GM23338 (cell line): ENCODE results near the gene FGF3. TPM values are rescaled to one million over a fixed set of nuclear protein-coding genes. Genes with fewer than 3 reads are reported as not detected.

Source experiments
- ATAC-seq: fragments of 200-7000 bp; cut with Tn5 transposase; 3 replicates; pipeline ENCODE4 v1.9.1; 2020
- DNase-seq: peaks from one replicate; pipeline ENCODE4 v3.0.0-alpha.2; 2015; ENCODE audit warnings: low spot score
- H2AFZ ChIP-seq: fragments of 200-600 bp; sonication (generic); 2 replicates; pipeline ENCODE4 v1.8.0; 2016; ENCODE audit warnings: antibody characterized with exemption, mild to moderate bottlenecking, moderate library complexity
- H3F3A ChIP-seq: fragments of 200-600 bp; sonication (generic); replicated peaks from 2 replicates; pipeline ENCODE4 v1.8.0; 2017; ENCODE audit warnings: antibody characterized with exemption, mixed run types, low read depth
- H3K27ac ChIP-seq: fragments of 200-600 bp; sonication (generic); 2 replicates; pipeline ENCODE4 v1.6.1; 2016; ENCODE audit warnings: low read depth
- H3K27me3 ChIP-seq: fragments of 200-600 bp; sonication (generic); 2 replicates; pipeline ENCODE4 v1.8.0; 2016; ENCODE audit warnings: mild to moderate bottlenecking, mixed run types, moderate library complexity; ENCODE audit not compliant: insufficient read depth
- H3K36me3 ChIP-seq: fragments of 200-600 bp; sonication (generic); 2 replicates; pipeline ENCODE4 v1.8.0; 2016; ENCODE audit warnings: mild to moderate bottlenecking; ENCODE audit not compliant: insufficient read depth
- H3K4me1 ChIP-seq: fragments of 200-600 bp; sonication (generic); 2 replicates; pipeline ENCODE4 v1.8.0; 2016; ENCODE audit warnings: mild to moderate bottlenecking, moderate library complexity; ENCODE audit not compliant: insufficient read depth
- H3K4me2 ChIP-seq: fragments of 200-600 bp; sonication (generic); 2 replicates; pipeline ENCODE4 v1.7.1; 2017; ENCODE audit warnings: mixed run types
- H3K4me3 ChIP-seq: fragments of 200-600 bp; sonication (generic); 2 replicates; pipeline ENCODE4 v1.6.1; 2016; ENCODE audit warnings: mixed run types
- H3K79me2 ChIP-seq: fragments of 200-600 bp; sonication (generic); replicated peaks from 2 replicates; pipeline ENCODE4 v1.8.0; 2017; ENCODE audit warnings: mild to moderate bottlenecking; ENCODE audit not compliant: insufficient read depth
- H3K9me2 ChIP-seq: fragments of 200-600 bp; sonication (generic); 2 replicates; pipeline ENCODE4 v1.8.0; 2017; ENCODE audit not compliant: insufficient read depth
- H4K20me1 ChIP-seq: fragments of 200-600 bp; sonication (generic); replicated peaks from 2 replicates; pipeline ENCODE4 v1.8.0; 2017; ENCODE audit warnings: mild to moderate bottlenecking; ENCODE audit not compliant: insufficient read depth
- H3K27ac Mint-ChIP-seq: 2 replicates; pipeline ENCODE4 v1.8.0; 2020; ENCODE audit warnings: inconsistent platforms, mild to moderate bottlenecking, moderate library complexity, mixed read lengths
- H3K27me3 Mint-ChIP-seq: 3 replicates; pipeline ENCODE4 v1.8.0; 2022; ENCODE audit warnings: low read depth, mild to moderate bottlenecking, moderate library complexity, mixed read lengths, inconsistent platforms; ENCODE audit not compliant: insufficient read depth, poor library complexity
- H3K36me3 Mint-ChIP-seq: 3 replicates; pipeline ENCODE4 v1.8.0; 2021; ENCODE audit warnings: low read depth, mild to moderate bottlenecking, inconsistent platforms, moderate library complexity, mixed read lengths
- H3K4me1 Mint-ChIP-seq: 3 replicates; pipeline ENCODE4 v1.8.0; 2020; ENCODE audit warnings: mild to moderate bottlenecking, inconsistent platforms, mixed read lengths
- H3K4me3 Mint-ChIP-seq: 3 replicates; pipeline ENCODE4 v1.8.0; 2021; ENCODE audit warnings: moderate library complexity, mild to moderate bottlenecking, inconsistent platforms, mixed read lengths
- H3K9me3 Mint-ChIP-seq: 3 replicates; pipeline ENCODE4 v1.8.0; 2020; ENCODE audit warnings: moderate library complexity, mild to moderate bottlenecking, inconsistent platforms, mixed read lengths
- CREB1 ChIP-seq: fragments of 250-450 bp; sonication (Bioruptor Pico); IDR thresholded peaks from 2 replicates; pipeline ENCODE4 v1.5.0; 2020; ENCODE audit warnings: low read depth, mild to moderate bottlenecking, moderate library complexity
- JUNB ChIP-seq: IDR thresholded peaks from one replicate; pipeline ENCODE4 v1.6.1; 2016; ENCODE audit warnings: antibody characterized with exemption; ENCODE audit not compliant: unreplicated experiment
- ZNF114 ChIP-seq: fragments of 250-450 bp; sonication (Bioruptor Pico); IDR thresholded peaks from 2 replicates; pipeline ENCODE4 v1.5.0; 2020; ENCODE audit warnings: mild to moderate bottlenecking, moderate library complexity
- polyA plus RNA-seq: library from polyadenylated mRNA; unstranded; fragments of >200 nt; fragmentation: Nextera tagmentation; extraction: Ambion mirVana; gene quantifications from 2 replicates; pipeline ENCODE4 v1.2.1, GENCODE V29; 2016
- total RNA-seq: library from RNA; depleted of rRNA; stranded (reverse); fragments of >200 nt; shearing (Covaris generic); gene quantifications from 2 replicates; pipeline ENCODE4 v1.2.3, GENCODE V29; 2014
- TF ChIP-seq, protein P1 (sequence below): IDR thresholded peaks from one replicate; pipeline ENCODE4 v1.6.1; 2018; ENCODE audit warnings: antibody characterized with exemption; ENCODE audit not compliant: unreplicated experiment
- TF ChIP-seq, protein P2 (sequence below): fragments of 250-450 bp; sonication (Bioruptor Pico); IDR thresholded peaks from 2 replicates; pipeline ENCODE4 v1.5.0; 2020; ENCODE audit warnings: mild to moderate bottlenecking, moderate library complexity
- TF ChIP-seq, protein P3 (sequence below): IDR thresholded peaks from 2 replicates; pipeline ENCODE4 v1.6.1; 2016; ENCODE audit warnings: antibody characterized with exemption

Gene FGF3
- total and polyA plus RNA-seq, 2 experiments from 2014 or later = 1.2 TPM; not detected in 1

DNA sequence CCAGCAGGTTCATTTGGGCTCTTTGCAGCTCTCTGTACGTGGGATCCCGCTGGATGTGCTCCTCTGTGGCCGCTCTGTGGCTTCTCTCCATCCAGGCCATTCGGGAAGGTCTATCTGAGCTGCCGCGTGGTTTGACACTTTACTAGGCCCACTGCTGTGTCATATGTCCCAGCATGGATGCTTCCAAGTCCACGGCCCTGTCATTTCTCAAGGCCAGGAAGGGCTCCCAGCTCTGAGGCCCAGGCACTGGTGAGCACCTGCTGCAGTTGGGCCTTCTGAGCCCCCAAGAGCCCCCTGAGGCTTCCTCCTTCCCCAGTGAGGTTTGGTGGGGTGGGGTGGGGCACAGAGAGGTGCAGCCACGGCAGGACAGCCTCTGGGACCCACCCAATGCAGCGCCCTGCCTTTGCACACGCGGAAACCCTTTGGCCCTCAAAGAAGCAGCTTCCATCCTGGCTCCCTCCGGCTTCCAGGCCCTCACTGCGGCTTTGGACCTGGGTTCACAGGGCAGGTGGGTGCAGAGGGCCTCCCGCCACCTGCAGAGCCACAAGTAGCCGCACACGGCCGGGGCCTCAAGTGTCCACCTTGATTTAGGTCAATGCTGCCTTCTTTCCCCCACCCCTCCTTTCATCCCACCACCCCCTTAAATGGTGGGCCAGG, 44.5 kb upstream of the FGF3 start:
- H3K36me3 ChIP-seq = no peaks in the 10 kb centered on the region
- no peak for ATAC-seq

More for the DNA sequence above, 44.5 kb upstream of the FGF3 start:
- Mint-ChIP-seq H3K27ac (no peak overlapping the region; the same call in 1 of the 2 replicates), H3K4me3 (no peak overlapping the region), H3K36me3 (no peaks in the 10 kb centered on the region), H3K9me3 (peaks cover 6% of the 10 kb centered on the region; the same call in 1 of the 3 replicates), H3K4me1 (peaks cover 17% of the 10 kb centered on the region), H3K27me3 (peaks cover 4% of the 10 kb centered on the region)
- H3K27me3 ChIP-seq = no peaks in the 10 kb centered on the region
- DNase-seq = no peak
- TF ChIP-seq, protein P1, sequence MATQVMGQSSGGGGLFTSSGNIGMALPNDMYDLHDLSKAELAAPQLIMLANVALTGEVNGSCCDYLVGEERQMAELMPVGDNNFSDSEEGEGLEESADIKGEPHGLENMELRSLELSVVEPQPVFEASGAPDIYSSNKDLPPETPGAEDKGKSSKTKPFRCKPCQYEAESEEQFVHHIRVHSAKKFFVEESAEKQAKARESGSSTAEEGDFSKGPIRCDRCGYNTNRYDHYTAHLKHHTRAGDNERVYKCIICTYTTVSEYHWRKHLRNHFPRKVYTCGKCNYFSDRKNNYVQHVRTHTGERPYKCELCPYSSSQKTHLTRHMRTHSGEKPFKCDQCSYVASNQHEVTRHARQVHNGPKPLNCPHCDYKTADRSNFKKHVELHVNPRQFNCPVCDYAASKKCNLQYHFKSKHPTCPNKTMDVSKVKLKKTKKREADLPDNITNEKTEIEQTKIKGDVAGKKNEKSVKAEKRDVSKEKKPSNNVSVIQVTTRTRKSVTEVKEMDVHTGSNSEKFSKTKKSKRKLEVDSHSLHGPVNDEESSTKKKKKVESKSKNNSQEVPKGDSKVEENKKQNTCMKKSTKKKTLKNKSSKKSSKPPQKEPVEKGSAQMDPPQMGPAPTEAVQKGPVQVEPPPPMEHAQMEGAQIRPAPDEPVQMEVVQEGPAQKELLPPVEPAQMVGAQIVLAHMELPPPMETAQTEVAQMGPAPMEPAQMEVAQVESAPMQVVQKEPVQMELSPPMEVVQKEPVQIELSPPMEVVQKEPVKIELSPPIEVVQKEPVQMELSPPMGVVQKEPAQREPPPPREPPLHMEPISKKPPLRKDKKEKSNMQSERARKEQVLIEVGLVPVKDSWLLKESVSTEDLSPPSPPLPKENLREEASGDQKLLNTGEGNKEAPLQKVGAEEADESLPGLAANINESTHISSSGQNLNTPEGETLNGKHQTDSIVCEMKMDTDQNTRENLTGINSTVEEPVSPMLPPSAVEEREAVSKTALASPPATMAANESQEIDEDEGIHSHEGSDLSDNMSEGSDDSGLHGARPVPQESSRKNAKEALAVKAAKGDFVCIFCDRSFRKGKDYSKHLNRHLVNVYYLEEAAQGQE = no peak
- TF ChIP-seq CREB1 (CRISPR knock-in tag) = no peak
- no peak for TF ChIP-seq ZNF114 (CRISPR knock-in tag)
- TF ChIP-seq, protein P2, sequence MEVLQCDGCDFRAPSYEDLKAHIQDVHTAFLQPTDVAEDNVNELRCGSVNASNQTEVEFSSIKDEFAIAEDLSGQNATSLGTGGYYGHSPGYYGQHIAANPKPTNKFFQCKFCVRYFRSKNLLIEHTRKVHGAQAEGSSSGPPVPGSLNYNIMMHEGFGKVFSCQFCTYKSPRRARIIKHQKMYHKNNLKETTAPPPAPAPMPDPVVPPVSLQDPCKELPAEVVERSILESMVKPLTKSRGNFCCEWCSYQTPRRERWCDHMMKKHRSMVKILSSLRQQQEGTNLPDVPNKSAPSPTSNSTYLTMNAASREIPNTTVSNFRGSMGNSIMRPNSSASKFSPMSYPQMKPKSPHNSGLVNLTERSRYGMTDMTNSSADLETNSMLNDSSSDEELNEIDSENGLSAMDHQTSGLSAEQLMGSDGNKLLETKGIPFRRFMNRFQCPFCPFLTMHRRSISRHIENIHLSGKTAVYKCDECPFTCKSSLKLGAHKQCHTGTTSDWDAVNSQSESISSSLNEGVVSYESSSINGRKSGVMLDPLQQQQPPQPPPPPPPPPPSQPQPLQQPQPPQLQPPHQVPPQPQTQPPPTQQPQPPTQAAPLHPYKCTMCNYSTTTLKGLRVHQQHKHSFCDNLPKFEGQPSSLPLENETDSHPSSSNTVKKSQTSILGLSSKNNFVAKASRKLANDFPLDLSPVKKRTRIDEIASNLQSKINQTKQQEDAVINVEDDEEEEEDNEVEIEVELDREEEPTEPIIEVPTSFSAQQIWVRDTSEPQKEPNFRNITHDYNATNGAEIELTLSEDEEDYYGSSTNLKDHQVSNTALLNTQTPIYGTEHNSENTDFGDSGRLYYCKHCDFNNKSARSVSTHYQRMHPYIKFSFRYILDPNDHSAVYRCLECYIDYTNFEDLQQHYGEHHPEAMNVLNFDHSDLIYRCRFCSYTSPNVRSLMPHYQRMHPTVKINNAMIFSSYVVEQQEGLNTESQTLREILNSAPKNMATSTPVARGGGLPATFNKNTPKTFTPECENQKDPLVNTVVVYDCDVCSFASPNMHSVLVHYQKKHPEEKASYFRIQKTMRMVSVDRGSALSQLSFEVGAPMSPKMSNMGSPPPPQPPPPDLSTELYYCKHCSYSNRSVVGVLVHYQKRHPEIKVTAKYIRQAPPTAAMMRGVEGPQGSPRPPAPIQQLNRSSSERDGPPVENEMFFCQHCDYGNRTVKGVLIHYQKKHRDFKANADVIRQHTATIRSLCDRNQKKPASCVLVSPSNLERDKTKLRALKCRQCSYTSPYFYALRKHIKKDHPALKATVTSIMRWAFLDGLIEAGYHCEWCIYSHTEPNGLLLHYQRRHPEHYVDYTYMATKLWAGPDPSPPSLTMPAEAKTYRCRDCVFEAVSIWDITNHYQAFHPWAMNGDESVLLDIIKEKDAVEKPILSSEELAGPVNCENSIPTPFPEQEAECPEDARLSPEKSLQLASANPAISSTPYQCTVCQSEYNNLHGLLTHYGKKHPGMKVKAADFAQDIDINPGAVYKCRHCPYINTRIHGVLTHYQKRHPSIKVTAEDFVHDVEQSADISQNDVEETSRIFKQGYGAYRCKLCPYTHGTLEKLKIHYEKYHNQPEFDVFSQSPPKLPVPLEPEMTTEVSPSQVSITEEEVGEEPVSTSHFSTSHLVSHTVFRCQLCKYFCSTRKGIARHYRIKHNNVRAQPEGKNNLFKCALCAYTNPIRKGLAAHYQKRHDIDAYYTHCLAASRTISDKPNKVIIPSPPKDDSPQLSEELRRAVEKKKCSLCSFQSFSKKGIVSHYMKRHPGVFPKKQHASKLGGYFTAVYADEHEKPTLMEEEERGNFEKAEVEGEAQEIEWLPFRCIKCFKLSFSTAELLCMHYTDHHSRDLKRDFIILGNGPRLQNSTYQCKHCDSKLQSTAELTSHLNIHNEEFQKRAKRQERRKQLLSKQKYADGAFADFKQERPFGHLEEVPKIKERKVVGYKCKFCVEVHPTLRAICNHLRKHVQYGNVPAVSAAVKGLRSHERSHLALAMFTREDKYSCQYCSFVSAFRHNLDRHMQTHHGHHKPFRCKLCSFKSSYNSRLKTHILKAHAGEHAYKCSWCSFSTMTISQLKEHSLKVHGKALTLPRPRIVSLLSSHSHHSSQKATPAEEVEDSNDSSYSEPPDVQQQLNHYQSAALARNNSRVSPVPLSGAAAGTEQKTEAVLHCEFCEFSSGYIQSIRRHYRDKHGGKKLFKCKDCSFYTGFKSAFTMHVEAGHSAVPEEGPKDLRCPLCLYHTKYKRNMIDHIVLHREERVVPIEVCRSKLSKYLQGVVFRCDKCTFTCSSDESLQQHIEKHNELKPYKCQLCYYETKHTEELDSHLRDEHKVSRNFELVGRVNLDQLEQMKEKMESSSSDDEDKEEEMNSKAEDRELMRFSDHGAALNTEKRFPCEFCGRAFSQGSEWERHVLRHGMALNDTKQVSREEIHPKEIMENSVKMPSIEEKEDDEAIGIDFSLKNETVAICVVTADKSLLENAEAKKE (CRISPR knock-in tag) = no peak
- TF ChIP-seq JUNB = no peak
- TF ChIP-seq, protein P3, sequence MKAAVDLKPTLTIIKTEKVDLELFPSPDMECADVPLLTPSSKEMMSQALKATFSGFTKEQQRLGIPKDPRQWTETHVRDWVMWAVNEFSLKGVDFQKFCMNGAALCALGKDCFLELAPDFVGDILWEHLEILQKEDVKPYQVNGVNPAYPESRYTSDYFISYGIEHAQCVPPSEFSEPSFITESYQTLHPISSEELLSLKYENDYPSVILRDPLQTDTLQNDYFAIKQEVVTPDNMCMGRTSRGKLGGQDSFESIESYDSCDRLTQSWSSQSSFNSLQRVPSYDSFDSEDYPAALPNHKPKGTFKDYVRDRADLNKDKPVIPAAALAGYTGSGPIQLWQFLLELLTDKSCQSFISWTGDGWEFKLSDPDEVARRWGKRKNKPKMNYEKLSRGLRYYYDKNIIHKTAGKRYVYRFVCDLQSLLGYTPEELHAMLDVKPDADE = no peak
- H4K20me1 ChIP-seq = no peaks in the 10 kb centered on the region
- no peak overlapping the region for H2AFZ ChIP-seq
- no peaks in the 10 kb centered on the region for H3K9me2 ChIP-seq
- H3F3A ChIP-seq = 0 out of 2 replicates have a peak, but pooled peaks cover 2% of the 10 kb centered on the region
- H3K4me1 ChIP-seq = no peaks in the 10 kb centered on the region; the same call in 1 of the 2 replicates
- H3K27ac ChIP-seq = no peak overlapping the region
- H3K4me3 ChIP-seq = no peak overlapping the region
- no peaks in the 10 kb centered on the region for H3K79me2 ChIP-seq
- H3K4me2 ChIP-seq = no peak overlapping the region
